ENCODE data around the gene FBXW7. TPM values are rescaled to one million over a fixed set of nuclear protein-coding genes. Genes with fewer than 3 reads are reported as not detected.
"Not testable (repeated sequence)": the region's sequence is repeated elsewhere in the genome, so short reads cannot be mapped to it uniquely, and the experiment has no call there.

Gene FBXW7
- total RNA-seq, 1 donor from 2014 or later = 23.8 TPM

DNA sequence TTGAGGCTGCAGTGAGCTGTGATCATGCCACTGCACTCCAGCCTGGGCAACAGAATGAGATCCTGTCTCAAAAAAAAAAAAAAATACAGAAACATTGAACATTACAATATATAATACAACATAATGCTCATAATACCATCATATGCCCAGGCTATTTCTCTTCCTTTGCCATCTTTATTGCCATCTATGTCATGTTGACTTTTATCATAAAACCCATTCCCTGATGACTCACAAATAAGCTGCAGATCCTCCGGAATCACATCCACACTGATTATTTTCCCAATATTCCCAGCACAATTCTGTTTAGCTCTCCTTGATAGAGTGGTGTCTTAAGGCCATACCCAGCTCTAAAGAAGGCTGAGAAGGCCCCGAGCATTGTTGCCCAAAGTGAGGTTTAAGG is 9.2 kb upstream of the FBXW7 start:
- DNase-seq (ENCODE audit: extremely low read depth, low read depth, low spot score) = no peak

DNA sequence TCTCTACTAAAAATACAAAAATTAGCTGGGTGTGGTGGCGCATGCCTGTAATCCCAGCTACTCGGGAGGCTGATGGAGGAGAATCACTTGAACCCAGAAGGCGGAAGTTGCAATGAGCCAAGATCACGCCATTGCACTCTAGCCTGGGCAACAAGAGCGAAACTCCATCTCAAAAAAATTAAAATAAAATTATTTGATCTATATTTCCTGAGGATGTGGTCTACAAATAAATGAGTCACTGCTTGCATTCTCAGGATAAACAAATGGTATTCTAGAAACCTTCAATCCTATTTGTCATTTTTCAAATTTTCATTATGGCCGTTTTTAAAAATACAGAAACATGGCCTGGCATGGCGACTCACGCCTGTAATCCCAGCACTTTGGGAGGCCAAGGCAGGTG is 8.6 kb upstream of the FBXW7 start:
- not testable (repeated sequence) for DNase-seq (ENCODE audit: extremely low read depth, low read depth, low spot score)

DNA sequence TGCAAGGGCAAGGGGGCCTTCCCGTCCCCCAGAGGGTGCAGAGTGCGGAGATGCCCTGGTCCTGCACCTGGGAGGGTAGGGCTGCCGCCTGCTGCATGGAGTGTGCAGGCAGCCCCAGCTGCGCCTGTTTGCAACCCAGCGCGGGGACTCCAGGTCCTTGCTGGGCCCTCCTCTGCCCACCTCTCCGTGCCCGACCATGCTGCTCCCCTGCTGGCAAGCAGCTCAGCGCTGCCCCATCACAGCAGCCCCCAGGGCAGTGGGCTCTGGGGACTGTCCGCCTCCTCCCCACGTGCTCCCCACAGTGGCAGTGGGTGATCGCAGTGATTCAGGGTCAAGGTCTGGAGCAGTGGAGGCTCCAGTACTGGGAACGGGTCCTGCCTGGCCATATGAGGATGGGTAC is 5.0 kb upstream of the FBXW7 start:
- DNase-seq (ENCODE audit: extremely low read depth, low read depth, low spot score) = no peak

DNA sequence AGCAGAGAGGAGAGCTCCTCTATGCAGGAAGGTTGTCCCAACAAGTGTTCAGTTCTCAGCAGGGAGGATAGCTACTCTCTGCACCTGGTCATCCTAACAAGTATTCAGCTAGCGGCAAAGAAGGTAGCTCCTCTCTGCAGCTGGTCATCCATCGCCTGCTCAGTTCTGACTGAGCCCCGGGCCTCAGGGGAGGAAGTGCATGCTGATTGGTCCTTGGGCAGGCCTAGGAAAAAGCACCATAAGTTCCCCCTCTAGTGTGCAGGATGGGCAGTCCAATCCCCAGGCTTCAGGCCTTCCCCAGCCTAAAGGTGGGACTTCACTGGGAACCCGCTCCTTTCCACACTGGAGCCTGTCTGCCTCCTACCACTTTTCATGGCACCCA is 4.4 kb upstream of the FBXW7 start:
- no peak for DNase-seq (ENCODE audit: extremely low read depth, low read depth, low spot score)

DNA sequence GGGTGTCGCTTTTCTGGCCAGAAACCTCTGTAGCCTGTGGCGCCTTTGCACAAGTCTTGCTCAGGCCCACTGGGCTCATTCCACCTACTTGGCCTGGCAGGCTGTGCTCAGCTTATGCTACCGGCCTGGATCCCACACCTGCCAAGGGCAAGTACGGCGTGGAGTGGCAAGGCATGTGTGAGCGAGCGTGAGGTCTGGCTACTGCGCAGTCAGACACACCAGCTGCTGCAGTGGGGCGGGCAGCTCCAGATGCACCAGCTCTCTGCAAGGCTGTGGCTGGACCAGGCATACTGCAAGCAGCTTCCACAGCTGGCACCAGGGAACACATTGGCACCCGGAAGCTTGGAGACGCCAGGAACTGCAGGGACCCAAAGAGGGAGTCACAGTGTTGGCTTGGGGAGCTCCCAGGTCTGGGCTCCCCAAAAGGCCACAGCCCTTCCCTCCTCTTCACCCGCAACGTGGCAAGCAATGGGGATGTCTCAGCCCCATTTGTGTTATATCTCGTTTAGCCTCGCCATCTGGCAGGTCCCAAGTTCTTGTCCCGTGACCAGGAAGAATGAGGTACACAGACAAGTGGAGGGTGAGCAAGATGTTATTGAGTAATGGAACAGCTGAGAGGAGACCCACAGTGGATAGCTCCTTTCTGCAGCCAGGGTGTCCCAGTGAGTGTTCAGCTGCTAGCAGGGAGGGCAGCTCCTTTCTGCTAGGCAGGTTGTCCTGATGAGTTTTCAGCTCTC is 3.8 kb upstream of the FBXW7 start:
- no peak for DNase-seq (ENCODE audit: extremely low read depth, low read depth, low spot score)

DNA sequence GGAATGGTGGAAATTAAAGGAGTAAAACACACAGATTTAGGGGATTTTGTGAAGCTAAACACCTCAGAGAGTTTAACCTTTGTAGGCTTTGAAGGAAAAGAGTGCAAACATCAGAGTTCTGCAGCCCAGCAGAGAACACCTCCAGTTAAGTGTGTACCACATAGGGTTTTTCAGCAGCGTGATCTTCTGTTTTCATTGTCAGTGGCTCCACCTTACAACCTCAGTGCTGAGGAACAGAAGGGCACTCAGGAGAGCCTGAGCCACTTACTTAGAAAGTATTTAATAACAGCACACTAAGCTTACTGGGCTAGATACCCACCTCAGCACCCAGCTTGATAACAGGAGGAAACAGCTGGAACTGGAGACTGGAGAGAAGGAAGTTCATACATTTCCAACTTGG is 2.0 kb upstream of the FBXW7 start:
- no peak for DNase-seq (ENCODE audit: extremely low read depth, low read depth, low spot score)

DNA sequence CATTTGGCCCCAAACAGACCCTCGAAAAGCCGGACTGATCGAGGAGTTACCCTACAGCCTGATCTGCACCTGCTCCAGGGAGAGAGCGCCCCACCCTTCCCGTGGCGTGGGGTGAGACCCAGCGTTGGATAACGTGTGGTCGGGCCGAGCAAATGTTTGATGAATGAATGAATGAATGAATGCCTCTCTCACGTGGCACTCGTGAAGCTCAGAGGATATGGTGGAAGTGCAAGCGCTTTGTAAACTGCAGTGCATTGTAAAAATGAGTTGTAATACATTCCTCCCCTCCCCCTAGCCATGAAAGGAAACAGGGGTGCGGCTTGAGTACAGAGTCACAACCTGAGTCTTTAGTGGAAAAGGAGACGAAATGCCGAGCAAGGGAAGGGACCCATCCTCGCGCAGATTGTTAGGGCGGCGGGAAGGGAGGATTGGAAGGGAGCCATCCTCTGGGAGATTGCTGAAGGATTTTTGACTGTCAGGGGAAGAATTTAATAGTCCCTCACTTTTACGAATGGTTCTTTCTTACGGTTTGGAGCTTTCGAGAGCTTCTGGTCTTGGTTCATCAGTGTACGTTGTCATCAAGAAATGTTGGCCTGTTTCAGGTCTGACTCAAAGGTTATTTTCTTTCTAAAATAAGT is 772 bp upstream of the FBXW7 start:
- DNase-seq (ENCODE audit: extremely low read depth, low read depth, low spot score) = no peak

DNA sequence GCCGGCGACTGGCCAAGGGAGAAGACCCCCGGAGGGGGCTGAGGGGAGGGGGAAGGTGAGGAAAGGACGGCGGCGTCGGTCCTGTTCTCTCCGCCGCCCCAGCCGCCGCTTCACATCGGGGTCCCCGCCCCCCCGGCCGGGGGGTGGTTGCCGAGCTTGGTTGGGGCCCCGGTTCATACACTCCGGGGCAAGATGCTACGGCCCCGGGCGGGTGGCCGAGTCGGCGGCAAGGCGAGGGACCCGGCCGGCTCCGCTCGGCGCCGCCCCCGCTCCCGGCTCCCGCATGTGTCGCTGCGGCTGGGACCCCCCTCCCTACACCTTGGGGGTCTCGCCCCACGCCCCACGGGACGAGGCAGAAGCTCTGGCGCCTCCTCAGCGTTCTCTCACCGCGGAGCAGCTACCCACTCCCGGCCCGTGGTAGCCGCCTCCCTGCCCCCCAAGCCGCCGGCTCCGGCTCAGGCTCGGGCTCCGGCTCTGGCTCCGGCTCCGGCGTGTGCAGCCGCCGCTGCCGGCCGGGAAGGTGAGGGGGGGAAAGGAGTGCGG is 461 bp downstream of the FBXW7 start:
- DNase-seq (ENCODE audit: extremely low read depth, low read depth, low spot score) = no peak

DNA sequence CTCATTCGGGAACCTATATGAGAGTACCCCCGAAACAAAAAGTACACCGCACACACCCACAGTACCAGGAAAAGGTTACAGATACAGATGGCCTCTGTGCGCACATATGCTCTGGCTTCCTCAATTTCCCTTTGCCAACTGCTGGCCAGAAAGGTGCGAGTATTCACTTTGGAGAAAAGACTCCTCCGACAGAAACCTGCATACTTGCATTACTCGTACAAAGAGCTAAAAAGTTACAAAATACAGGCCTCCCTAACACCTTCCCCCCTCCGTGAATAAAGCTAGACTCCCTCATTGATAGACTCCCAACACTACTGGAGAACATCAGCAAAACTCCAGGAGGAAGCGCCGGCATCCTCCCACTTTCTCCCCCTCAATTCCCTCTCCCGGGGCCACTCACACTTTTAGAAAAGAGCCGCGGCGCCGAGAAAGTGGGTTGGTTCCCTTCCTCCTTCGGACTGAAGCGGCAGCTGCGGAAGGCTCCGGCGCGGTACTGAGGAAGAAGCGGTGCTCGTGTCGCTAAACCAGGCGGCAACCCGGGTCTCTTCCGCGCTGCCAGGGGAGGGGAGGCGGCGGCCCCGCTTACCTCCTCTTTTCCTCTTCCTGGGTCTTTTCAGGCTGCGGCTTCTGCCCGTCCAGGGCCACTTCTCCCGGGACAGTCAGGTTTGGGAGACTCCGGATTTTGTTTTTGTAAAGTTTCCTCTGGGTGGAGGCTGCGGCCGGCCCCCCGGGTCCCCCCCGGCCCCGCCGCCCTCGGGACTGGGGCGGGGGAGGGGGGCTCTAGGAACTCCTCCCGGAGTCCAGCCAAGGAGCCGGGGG is 1.1 kb downstream of the FBXW7 start:
- DNase-seq (ENCODE audit: extremely low read depth, low read depth, low spot score) = no peak

DNA sequence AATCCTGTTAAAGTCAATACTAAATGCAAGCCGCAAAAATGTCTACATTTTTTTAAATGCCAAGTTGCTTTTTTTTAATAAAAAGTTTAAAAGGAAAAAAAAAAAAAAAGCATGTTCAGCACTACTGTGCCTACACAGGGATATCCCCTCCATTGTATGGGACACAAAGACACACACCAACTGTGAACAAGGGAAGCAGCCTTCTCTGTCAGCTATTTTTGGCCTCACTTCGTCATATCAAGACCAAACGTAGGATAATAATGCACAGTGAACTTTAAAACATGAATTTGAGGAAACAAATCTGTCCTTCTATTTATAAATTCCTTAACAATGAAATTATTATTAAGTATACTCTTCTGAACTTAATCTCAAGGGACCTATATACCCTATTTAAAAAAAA is 4.4 kb downstream of the FBXW7 start:
- DNase-seq (ENCODE audit: extremely low read depth, low read depth, low spot score) = no peak

DNA sequence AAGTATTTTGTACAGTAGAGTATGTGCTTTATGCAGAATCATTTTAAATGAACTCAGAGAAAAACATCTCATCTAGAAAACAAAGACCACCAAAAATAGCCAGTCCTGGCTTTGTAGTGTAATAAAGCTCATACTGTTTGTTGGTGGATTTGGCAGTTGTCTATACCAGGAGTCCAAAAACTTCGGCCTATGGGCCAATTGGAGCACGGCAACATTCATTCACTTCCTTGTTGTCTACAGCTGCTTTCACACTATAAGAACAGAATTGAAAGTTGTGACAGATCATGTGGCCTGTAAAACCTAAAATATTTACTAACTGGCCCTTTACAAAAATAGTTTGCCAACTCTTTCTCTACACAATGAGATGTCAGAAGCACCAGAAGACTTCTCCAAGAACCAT is 5.3 kb downstream of the FBXW7 start:
- DNase-seq (ENCODE audit: extremely low read depth, low read depth, low spot score) = no peak

DNA sequence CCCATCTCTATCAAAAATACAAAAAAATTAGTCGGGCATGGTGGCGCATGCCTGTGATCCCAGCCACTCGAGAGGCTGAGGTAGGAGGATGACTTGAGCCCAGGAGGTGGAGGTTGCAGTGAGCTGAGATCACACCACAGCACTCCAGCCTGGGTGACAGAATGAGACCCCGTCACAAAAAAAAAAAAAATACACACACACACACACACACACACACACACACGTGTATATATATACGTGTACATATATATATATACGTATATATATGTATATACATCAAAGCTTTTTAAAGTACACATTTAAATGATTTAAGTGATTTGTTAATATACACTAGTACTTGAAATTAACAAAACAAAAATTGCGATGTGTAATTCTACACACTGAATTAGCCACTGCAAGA is 6.0 kb downstream of the FBXW7 start:
- no peak for DNase-seq (ENCODE audit: extremely low read depth, low read depth, low spot score)

DNA sequence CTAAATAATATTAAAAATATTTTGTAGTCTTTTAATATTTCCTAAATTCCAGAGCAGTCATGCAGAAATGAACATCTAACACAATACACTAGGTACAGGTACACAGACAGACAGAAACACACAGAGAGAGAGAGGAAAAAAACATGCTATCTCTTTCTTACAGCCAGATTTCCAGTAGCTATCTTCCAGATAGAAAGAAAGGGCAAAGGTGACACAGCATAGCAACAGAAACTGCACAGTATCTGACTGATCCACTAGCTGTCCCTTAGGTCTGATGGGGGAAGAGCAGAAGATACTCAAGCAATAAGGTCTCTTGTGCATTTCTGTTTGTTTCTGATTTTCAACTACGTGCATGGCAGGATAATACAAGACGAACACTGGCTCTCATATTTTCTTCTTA is 7.8 kb downstream of the FBXW7 start:
- DNase-seq (ENCODE audit: extremely low read depth, low read depth, low spot score) = no peak

DNA sequence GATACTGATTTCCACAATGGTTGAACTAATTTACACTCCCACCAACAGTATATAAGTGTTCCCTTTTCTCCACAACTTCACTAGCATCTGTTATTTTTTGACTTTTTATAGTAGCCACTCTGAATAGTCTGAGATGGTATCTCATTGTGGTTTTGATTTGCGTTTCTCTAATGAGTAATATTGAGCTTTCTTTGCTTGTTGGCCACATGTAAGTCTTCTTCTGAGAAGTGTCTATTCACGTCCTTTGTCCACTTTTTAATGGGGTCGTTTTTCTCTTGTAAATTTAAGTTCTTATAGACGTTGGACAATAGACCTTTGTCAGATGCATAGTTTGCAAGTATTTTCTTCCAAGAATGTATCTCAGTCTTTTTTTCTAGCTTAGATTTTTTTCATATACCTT is 10.0 kb downstream of the FBXW7 start:
- no peak for DNase-seq (ENCODE audit: extremely low read depth, low read depth, low spot score)

DNA sequence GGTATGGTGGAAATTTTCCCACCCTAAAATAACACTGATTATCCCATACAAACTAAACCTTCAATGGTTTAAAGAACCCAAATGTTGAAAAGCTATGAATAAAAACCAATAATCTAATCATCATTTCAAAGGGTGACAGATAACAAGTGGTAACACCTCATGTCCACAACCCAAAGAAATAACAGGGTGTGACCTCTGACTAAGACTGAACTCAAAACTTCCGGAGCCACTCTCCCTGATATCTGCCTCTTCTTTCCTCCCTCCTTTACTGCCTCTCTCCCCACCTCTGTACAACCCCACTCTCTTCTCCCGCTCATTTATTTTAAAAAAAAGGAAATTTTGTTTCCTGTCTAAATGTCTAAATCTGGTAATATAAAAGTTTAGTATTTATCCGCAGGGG is 11.5 kb downstream of the FBXW7 start:
- no peak for DNase-seq (ENCODE audit: extremely low read depth, low read depth, low spot score)

DNA sequence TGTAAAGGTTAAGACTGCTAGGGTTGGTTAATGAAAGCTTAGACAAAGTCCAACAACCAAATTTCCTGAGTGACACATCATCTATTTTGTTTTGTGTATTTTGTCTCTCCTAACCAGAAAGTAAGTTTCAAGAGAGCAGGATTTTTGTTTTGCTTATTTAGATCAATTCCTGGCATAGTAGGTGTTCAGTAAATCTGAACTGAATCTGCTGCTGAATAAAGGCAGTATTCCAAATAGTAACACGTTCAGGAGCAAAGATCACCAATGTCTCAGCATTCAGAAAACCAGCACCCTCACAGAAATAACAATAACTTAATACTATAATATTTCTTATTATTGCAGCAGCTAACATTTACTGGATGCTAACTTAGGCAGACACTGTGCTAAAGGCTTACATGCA is 12.2 kb downstream of the FBXW7 start:
- no peak for DNase-seq (ENCODE audit: extremely low read depth, low read depth, low spot score)

DNA sequence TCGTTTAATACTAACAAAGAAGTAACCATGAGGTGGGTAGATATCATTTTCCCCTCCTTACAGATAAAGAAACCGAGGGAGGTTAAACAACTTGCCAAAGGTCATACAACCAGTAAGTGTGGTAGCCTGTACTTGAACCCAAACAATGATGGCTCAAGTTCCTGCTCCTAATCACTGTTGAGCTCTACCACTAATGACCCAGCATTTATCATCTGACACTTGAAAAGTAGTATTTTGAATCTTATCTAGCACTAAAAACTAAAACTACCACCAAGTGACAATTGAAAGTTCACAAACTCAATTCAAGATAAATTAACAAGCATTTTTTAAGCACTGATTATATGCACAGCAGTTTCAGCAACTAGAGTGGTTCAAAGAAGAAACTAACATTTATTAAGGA is 13.1 kb downstream of the FBXW7 start:
- DNase-seq (ENCODE audit: extremely low read depth, low read depth, low spot score) = no peak

DNA sequence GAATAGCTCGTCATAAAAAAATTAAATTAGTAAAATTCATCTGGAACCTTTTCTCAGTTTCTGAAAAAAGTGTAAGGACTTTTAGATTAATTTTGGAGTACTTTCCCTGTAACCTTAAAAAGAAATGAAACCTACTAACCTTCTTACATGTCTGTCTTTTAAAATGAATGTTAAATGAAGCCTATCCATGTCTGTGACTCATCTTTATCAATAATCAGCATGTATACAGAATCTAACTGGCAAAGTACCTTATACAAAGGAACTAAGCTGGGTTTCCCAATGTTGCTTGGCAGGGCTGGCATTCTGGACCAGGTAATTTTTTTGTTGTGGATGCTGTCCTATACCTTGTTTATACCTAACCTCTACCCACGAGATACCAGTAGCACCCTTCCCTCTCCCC is 13.6 kb downstream of the FBXW7 start:
- DNase-seq (ENCODE audit: extremely low read depth, low read depth, low spot score) = no peak

DNA sequence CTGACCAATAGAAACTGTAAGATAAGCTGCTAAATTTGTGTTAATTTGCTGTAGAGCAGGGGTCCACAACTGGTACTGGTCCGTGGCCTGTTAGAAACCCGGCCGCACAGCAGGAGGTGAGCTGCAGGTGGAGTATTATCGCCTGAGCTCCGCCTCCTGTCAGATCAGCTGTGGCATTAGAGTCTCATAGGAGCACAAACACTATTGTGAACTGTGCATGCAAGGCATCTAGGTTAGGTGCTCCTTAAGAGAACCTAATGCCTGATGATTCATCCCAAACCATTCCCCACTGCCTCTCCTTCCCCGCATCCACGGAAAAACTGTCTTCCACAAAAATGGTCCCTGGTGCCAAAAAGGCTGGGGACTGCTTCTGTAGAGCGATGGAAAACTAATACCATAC is 19.7 kb downstream of the FBXW7 start:
- DNase-seq (ENCODE audit: extremely low read depth, low read depth, low spot score) = no peak

DNA sequence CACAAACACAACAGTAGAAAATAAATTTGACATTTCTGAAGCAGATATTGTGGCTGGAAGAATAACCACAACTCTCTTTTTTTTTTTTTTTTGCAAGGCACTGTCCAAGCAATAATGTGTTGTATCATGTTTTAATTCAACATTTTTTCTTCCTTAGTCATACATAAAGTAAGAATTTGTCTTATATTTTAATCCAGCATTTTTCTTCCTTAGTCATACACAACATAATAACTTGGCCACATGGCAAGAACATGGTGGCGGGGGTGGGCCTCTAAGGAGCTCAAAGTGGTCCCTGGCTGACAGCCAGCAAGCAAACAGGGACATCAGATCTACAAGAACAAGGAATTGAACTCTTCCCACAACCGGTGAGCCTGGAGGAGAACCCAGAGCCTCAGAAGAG is 20.2 kb downstream of the FBXW7 start:
- DNase-seq (ENCODE audit: extremely low read depth, low read depth, low spot score) = no peak

DNA sequence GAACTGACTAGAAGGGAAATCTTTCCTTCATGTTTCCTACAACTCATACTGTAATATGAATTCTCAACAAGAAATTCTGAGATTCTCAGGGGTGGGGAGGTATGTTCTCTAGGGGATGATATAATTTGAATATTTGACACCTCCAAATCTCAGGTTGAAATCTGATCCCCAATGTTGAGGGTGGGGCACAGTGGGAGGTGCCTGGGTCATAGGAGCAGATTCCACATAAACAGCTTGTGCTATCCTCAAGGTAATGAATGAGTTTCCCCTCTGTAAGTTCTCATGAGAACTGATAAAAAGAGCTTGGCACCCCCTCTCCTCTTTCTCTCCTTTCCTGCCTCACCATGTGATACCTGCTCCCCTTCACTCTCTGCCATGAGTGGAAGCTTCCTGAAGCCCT is 21.5 kb downstream of the FBXW7 start:
- DNase-seq (ENCODE audit: extremely low read depth, low read depth, low spot score) = no peak

DNA sequence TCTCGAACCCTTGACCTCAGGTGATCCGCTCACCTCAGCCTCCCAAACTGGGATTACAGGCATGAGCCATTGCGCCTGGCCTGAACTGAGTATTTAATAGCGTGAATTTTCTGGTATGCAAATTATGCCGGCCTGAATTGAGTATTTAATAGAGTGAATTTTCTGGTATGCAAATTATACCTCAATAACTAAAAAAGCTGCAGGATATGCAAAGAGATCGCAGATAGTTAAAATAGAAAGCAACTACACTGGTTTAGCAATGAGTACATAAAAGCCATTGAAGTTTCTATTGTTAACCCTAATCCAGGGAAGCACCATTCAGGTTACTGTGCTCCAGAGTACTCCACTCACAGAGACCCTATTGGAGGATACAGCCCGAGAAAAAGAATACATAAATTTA is 22.8 kb downstream of the FBXW7 start:
- DNase-seq (ENCODE audit: extremely low read depth, low read depth, low spot score) = no peak
